ENCODE data around the gene TRPV4. TPM values are rescaled to one million over a fixed set of nuclear protein-coding genes. Genes with fewer than 3 reads are reported as not detected.

Gene TRPV4
- total RNA-seq, 1 experiment from 2014 or later, result 0.44 TPM

- H3K27me3 ChIP-seq (ENCODE audit: control insufficient read depth, insufficient read depth, low read length), result no peaks in the 10 kb centered on the region
- DNase-seq (ENCODE audit: low read depth, low spot score) (no peak), ATAC-seq (no peak)
- intact Hi-C loops (cut with micrococcal nuclease; ENCODE audit: unreplicated experiment) (no loop called here), in situ Hi-C loops (cut with HindIII; ENCODE audit: low pct_unique_long_range_greater_than_20kb, low sequenced_read_pairs) (no loop called here)
- ChIA-PET POLR2A (no interaction called here), CTCF (interaction anchor here (0.6 kb wide), 1 partner anchor 159 kb away, joined by 8 read pairs; no protein-coding TSS in a partner anchor)
- H3K9me3 ChIP-seq (ENCODE audit: control insufficient read depth, insufficient read depth, low read depth, low read length), result no peaks in the 10 kb centered on the region
- BruUV-seq (replicated peaks), result no TSS peak
- H3K4me1 ChIP-seq (ENCODE audit: control insufficient read depth, insufficient read depth, low read length), result no peaks in the 10 kb centered on the region
- TF ChIP-seq POLR2AphosphoS5 (IDR thresholded peaks at IDR 0.05; ENCODE audit: low read depth, low read length) (no peak), REST (IDR thresholded peaks at IDR 0.05; ENCODE audit: insufficient read depth in 1 of 2, low read depth in 2 of 2, low read length in 1 of 2) (no peak), SIN3A (IDR thresholded peaks at IDR 0.05; ENCODE audit: borderline replicate concordance, insufficient read depth, low read depth, low read length) (no peak), CTCF (IDR thresholded peaks at IDR 0.05) (no peak), TCF7L2 (IDR thresholded peaks at IDR 0.05; ENCODE audit: low read depth, low read length) (no peak)
- H3K27ac ChIP-seq (ENCODE audit: low read length), result no peak overlapping the region
- no peaks in the 10 kb centered on the region for H3K36me3 ChIP-seq (ENCODE audit: control insufficient read depth, insufficient read depth, low read length)
- H3K4me3 ChIP-seq (ENCODE audit: low read depth in 2 of 2, low read length in 2 of 2), result no peak overlapping the region
Observed at GRCh38 chr12:109741970-109742703, 91.1 kb downstream of the TRPV4 start.

- H3K36me3 ChIP-seq (ENCODE audit: control insufficient read depth, insufficient read depth, low read length), result no peaks in the 10 kb centered on the region
- BruUV-seq (replicated peaks), result no TSS peak
- intact Hi-C loops (cut with micrococcal nuclease; ENCODE audit: unreplicated experiment), result no loop called here
- TF ChIP-seq REST (IDR thresholded peaks at IDR 0.05; ENCODE audit: insufficient read depth in 1 of 2, low read depth in 2 of 2, low read length in 1 of 2) (no peak), SIN3A (IDR thresholded peaks at IDR 0.05; ENCODE audit: borderline replicate concordance, insufficient read depth, low read depth, low read length) (no peak), TCF7L2 (IDR thresholded peaks at IDR 0.05; ENCODE audit: low read depth, low read length) (no peak), CTCF (IDR thresholded peaks at IDR 0.05) (no peak), POLR2AphosphoS5 (IDR thresholded peaks at IDR 0.05; ENCODE audit: low read depth, low read length) (no peak)
- no peak overlapping the region for H3K27ac ChIP-seq (ENCODE audit: low read length)
- ChIA-PET POLR2A (no interaction called here), CTCF (interaction anchor here (0.6 kb wide), 1 partner anchor 158 kb away, joined by 8 read pairs; no protein-coding TSS in a partner anchor)
- no peak for DNase-seq (ENCODE audit: low read depth, low spot score)
- H3K9me3 ChIP-seq (ENCODE audit: control insufficient read depth, insufficient read depth, low read depth, low read length), result no peaks in the 10 kb centered on the region
- in situ Hi-C loops (cut with HindIII; ENCODE audit: low pct_unique_long_range_greater_than_20kb, low sequenced_read_pairs), result no loop called here
- no peaks in the 10 kb centered on the region for H3K27me3 ChIP-seq (ENCODE audit: control insufficient read depth, insufficient read depth, low read length)
- H3K4me3 ChIP-seq (ENCODE audit: low read depth in 2 of 2, low read length in 2 of 2), result no peak overlapping the region
- ATAC-seq, result no peak
- H3K4me1 ChIP-seq (ENCODE audit: control insufficient read depth, insufficient read depth, low read length), result no peaks in the 10 kb centered on the region
Observed at GRCh38 chr12:109741286-109741969, 91.8 kb downstream of the TRPV4 start.

All from Panc1 (cell line).